Bone marrow (tissue), 2 donors: ENCODE results near the gene COL26A1.
"Not testable (repeated sequence)": the region's sequence is repeated elsewhere in the genome, so short reads cannot be mapped to it uniquely, and the experiment has no call there.

Source experiments
- DNase-seq, 2 donors: peaks; one replicate each; lab custom pipeline; 2025; lab: John Stamatoyannopoulos, UW

The COL26A1 gene

GRCh38 chr7:101553771-101554445 is 191.2 kb downstream of the COL26A1 start:
- no peak for DNase-seq

GRCh38 chr7:101554584-101555268 is 192.1 kb downstream of the COL26A1 start:
- no peak for DNase-seq

GRCh38 chr7:101555269-101555920 is 192.7 kb downstream of the COL26A1 start:
- no peak for DNase-seq

- no peak for DNase-seq
These were observed 193.2 kb downstream of the COL26A1 start for GRCh38 chr7:101555921-101556275.

GRCh38 chr7:101556453-101556968 is 193.8 kb downstream of the COL26A1 start:
- no peak for DNase-seq

GRCh38 chr7:101557421-101557820 is 194.7 kb downstream of the COL26A1 start:
- no peak for DNase-seq

GRCh38 chr7:101557978-101558741 is 195.5 kb downstream of the COL26A1 start:
- no peak for DNase-seq

- no peak for DNase-seq
These were observed 196.2 kb downstream of the COL26A1 start for GRCh38 chr7:101558742-101559325.

GRCh38 chr7:101559586-101559985 is 196.9 kb downstream of the COL26A1 start:
- DNase-seq: no peak

GRCh38 chr7:101560021-101560420 is 197.3 kb downstream of the COL26A1 start:
- not testable (repeated sequence) for DNase-seq

- no peak for DNase-seq
These were observed 198.2 kb downstream of the COL26A1 start for GRCh38 chr7:101560856-101561255.

GRCh38 chr7:101561293-101561692 is 198.6 kb downstream of the COL26A1 start:
- not testable (repeated sequence) for DNase-seq

GRCh38 chr7:101562531-101563197 is 200.0 kb downstream of the COL26A1 start:
- DNase-seq: no peak

GRCh38 chr7:101563198-101563901 is 200.7 kb downstream of the COL26A1 start:
- no peak for DNase-seq

GRCh38 chr7:101563943-101564777 is 201.5 kb downstream of the COL26A1 start:
- no peak for DNase-seq

GRCh38 chr7:101564778-101565211 is 202.1 kb downstream of the COL26A1 start:
- DNase-seq: no peak

GRCh38 chr7:101565601-101566209 is 203.0 kb downstream of the COL26A1 start:
- DNase-seq: no peak

GRCh38 chr7:101567230-101567629 is 204.6 kb downstream of the COL26A1 start:
- no peak for DNase-seq

GRCh38 chr7:101572156-101572555 is 209.5 kb downstream of the COL26A1 start:
- DNase-seq: no peak
